Neural cell (in vitro differentiated cells): ENCODE data around the gene SH3PXD2A. TPM values are rescaled to one million over a fixed set of nuclear protein-coding genes. Genes with fewer than 3 reads are reported as not detected.

ENCODE experiments used
- polyA plus RNA-seq: library from polyadenylated mRNA; depleted of rRNA; stranded (reverse); fragments of >200 nt; gene quantifications from 2 replicates; pipeline ENCODE4 v1.2.3, GENCODE V29; 2014
- small RNA-seq, 3 experiments: library from RNA; depleted of rRNA; stranded (forward); fragments of <200 nt; gene quantifications; one replicate each; pipeline ENCODE3, GENCODE V24; 2012

The SH3PXD2A gene
- polyA plus RNA-seq, 1 donor from 2014 or later = 5.2 TPM

Small RNAs within 50 kb of the gene (small RNA-seq; reads per million reads assigned to genes)
- gene RF00019 = 0 to 1.2 (median 0) reads per million in 3 experiments

Other genes with a start within 250 kb of the SH3PXD2A start
- 8.4 and 9.4 TPM in 2 replicates for gene STN1, start 62.6 kb upstream of the SH3PXD2A start, polyA plus RNA-seq
- 19.7 and 23.7 TPM in 2 replicates for gene SLK, start 111.6 kb upstream of the SH3PXD2A start, polyA plus RNA-seq
- gene COL17A1, start 230.3 kb upstream of the SH3PXD2A start, polyA plus RNA-seq = not detected in 2 replicates